ENCODE results near the gene MAFF.

Gene MAFF

GRCh38 chr22:38221908-38222796 is 20.4 kb downstream of the MAFF start:
- no peak for DNase-seq (ENCODE audit: low read depth, low spot score)
- H3K27ac ChIP-seq = no peak overlapping the region
- no peaks in the 10 kb centered on the region; the same call in 1 of the 2 replicates for H3K36me3 ChIP-seq (ENCODE audit: insufficient read depth, low read length)
- H3K9me3 ChIP-seq (ENCODE audit: low read depth, low read length) = no peaks in the 10 kb centered on the region
- no peak overlapping the region for H3K4me3 ChIP-seq
- no peak overlapping the region for H3K9ac ChIP-seq (ENCODE audit: insufficient read length)
- no peak for TF ChIP-seq FOXP2 (optimal IDR thresholded peaks at IDR 0.05; ENCODE audit: control extremely low read depth, extremely low read length, insufficient read depth)
- TF ChIP-seq EZH2 (IDR thresholded peaks at IDR 0.05) = no peak
- no peak for TF ChIP-seq POLR2AphosphoS5 (IDR thresholded peaks at IDR 0.05; ENCODE audit: borderline replicate concordance, low read depth, low read length)

- DNase-seq (ENCODE audit: low read depth, low spot score) = no peak
- Histone ChIP-seq H3K9me3 (ENCODE audit: low read depth, low read length) (no peaks in the 10 kb centered on the region), H3K36me3 (ENCODE audit: insufficient read depth, low read length) (no peaks in the 10 kb centered on the region; the same call in 1 of the 2 replicates), H3K27ac (no peak overlapping the region), H3K4me3 (no peak overlapping the region), H3K9ac (ENCODE audit: insufficient read length) (no peak overlapping the region)
- TF ChIP-seq FOXP2 (optimal IDR thresholded peaks at IDR 0.05; ENCODE audit: control extremely low read depth, extremely low read length, insufficient read depth) = no peak
- TF ChIP-seq EZH2 (IDR thresholded peaks at IDR 0.05) = no peak
- no peak for TF ChIP-seq POLR2AphosphoS5 (IDR thresholded peaks at IDR 0.05; ENCODE audit: borderline replicate concordance, low read depth, low read length)
These were observed 21.0 kb downstream of the MAFF start for GRCh38 chr22:38222797-38223119.

- Histone ChIP-seq H3K27ac (no peak overlapping the region), H3K36me3 (ENCODE audit: insufficient read depth, low read length) (no peaks in the 10 kb centered on the region; the same call in 1 of the 2 replicates), H3K9ac (ENCODE audit: insufficient read length) (no peak overlapping the region), H3K4me3 (no peak overlapping the region), H3K9me3 (ENCODE audit: low read depth, low read length) (no peaks in the 10 kb centered on the region)
- TF ChIP-seq EZH2 (IDR thresholded peaks at IDR 0.05) (no peak), POLR2AphosphoS5 (IDR thresholded peaks at IDR 0.05; ENCODE audit: borderline replicate concordance, low read depth, low read length) (no peak)
- DNase-seq (ENCODE audit: low read depth, low spot score) = no peak
These were observed 21.6 kb downstream of the MAFF start for GRCh38 chr22:38223289-38223960.

GRCh38 chr22:38226853-38227649 is 25.3 kb downstream of the MAFF start:
- Histone ChIP-seq H3K9ac (ENCODE audit: insufficient read length) (no peak overlapping the region), H3K36me3 (ENCODE audit: insufficient read depth, low read length) (peaks cover 2% of the 10 kb centered on the region; the same call in 1 of the 2 replicates)

GRCh38 chr22:38228326-38228872 is 26.6 kb downstream of the MAFF start:
- Histone ChIP-seq H3K9ac (ENCODE audit: insufficient read length) (no peak overlapping the region), H3K27ac (no peak overlapping the region), H3K4me3 (no peak overlapping the region), H3K36me3 (ENCODE audit: insufficient read depth, low read length) (peaks cover 2% of the 10 kb centered on the region; the same call in 1 of the 2 replicates), H3K9me3 (ENCODE audit: low read depth, low read length) (no peaks in the 10 kb centered on the region)
- no peak for DNase-seq (ENCODE audit: low read depth, low spot score)
- no peak for TF ChIP-seq FOXP2 (optimal IDR thresholded peaks at IDR 0.05; ENCODE audit: control extremely low read depth, extremely low read length, insufficient read depth)
- no peak for TF ChIP-seq POLR2AphosphoS5 (IDR thresholded peaks at IDR 0.05; ENCODE audit: borderline replicate concordance, low read depth, low read length)
- TF ChIP-seq EZH2 (IDR thresholded peaks at IDR 0.05) = no peak

More at GRCh38 chr22:38226853-38227649, 25.3 kb downstream of the MAFF start:
- DNase-seq (ENCODE audit: low read depth, low spot score) = no peak
- Histone ChIP-seq H3K4me3 (no peak overlapping the region), H3K9me3 (ENCODE audit: low read depth, low read length) (no peaks in the 10 kb centered on the region), H3K27ac (no peak overlapping the region)
- TF ChIP-seq EZH2 (IDR thresholded peaks at IDR 0.05) = no peak
- TF ChIP-seq FOXP2 (optimal IDR thresholded peaks at IDR 0.05; ENCODE audit: control extremely low read depth, extremely low read length, insufficient read depth) = no peak
- no peak for TF ChIP-seq POLR2AphosphoS5 (IDR thresholded peaks at IDR 0.05; ENCODE audit: borderline replicate concordance, low read depth, low read length)

GRCh38 chr22:38228873-38229740 is 27.3 kb downstream of the MAFF start:
- Histone ChIP-seq H3K9me3 (ENCODE audit: low read depth, low read length) (no peaks in the 10 kb centered on the region), H3K27ac (no peak overlapping the region), H3K4me3 (no peak overlapping the region), H3K9ac (ENCODE audit: insufficient read length) (no peak overlapping the region), H3K36me3 (ENCODE audit: insufficient read depth, low read length) (peaks cover 2% of the 10 kb centered on the region; the same call in 1 of the 2 replicates)
- no peak for TF ChIP-seq POLR2AphosphoS5 (IDR thresholded peaks at IDR 0.05; ENCODE audit: borderline replicate concordance, low read depth, low read length)
- TF ChIP-seq EZH2 (IDR thresholded peaks at IDR 0.05) = no peak
- no peak for TF ChIP-seq FOXP2 (optimal IDR thresholded peaks at IDR 0.05; ENCODE audit: control extremely low read depth, extremely low read length, insufficient read depth)
- no peak for DNase-seq (ENCODE audit: low read depth, low spot score)

GRCh38 chr22:38230108-38230825 is 28.5 kb downstream of the MAFF start:
- H3K36me3 ChIP-seq (ENCODE audit: insufficient read depth, low read length) = peaks cover 4% of the 10 kb centered on the region; the same call in 1 of the 2 replicates
- no peak for DNase-seq (ENCODE audit: low read depth, low spot score)
- H3K9ac ChIP-seq (ENCODE audit: insufficient read length) = no peak overlapping the region
- no peak overlapping the region for H3K4me3 ChIP-seq
- H3K27ac ChIP-seq = no peak overlapping the region
- H3K9me3 ChIP-seq (ENCODE audit: low read depth, low read length) = no peaks in the 10 kb centered on the region
- TF ChIP-seq FOXP2 (optimal IDR thresholded peaks at IDR 0.05; ENCODE audit: control extremely low read depth, extremely low read length, insufficient read depth) (no peak), POLR2AphosphoS5 (IDR thresholded peaks at IDR 0.05; ENCODE audit: borderline replicate concordance, low read depth, low read length) (no peak), EZH2 (IDR thresholded peaks at IDR 0.05) (no peak)

All from SK-N-MC (cell line).